GM19099 (cell line): ENCODE data around the gene TMEM175.

Experiments
- POLR2A ChIP-seq: IDR thresholded peaks from 3 replicates; pipeline ENCODE4 v1.6.1; 2011; ENCODE audit warnings: low read depth; ENCODE audit not compliant: insufficient read length; ENCODE audit errors: extremely low read depth

TMEM175 gene

GRCh38 chr4:955931-956381, 23.7 kb downstream of the TMEM175 start:
- no peak for TF ChIP-seq POLR2A

- TF ChIP-seq POLR2A: no peak
These were observed 24.4 kb downstream of the TMEM175 start for GRCh38 chr4:956531-957230.

DNA sequence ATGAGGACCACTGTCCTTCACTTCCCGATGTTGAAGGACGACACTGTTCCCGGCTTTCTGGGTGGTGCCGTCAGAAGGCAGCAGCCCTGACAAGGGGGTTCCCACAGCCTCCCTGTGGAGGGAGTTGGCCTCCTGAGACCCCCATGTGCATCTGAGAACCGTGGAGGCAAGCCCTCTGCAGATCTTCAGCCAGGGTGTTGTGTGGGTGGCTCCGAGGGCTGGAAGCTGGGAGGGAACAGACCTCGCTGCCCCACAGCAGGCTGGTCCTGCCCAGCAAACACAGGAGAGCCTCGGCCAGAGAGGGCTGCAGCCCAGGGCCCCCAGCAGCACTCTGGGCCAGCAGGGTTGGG, 24.9 kb downstream of the TMEM175 start:
- TF ChIP-seq POLR2A: no peak

DNA sequence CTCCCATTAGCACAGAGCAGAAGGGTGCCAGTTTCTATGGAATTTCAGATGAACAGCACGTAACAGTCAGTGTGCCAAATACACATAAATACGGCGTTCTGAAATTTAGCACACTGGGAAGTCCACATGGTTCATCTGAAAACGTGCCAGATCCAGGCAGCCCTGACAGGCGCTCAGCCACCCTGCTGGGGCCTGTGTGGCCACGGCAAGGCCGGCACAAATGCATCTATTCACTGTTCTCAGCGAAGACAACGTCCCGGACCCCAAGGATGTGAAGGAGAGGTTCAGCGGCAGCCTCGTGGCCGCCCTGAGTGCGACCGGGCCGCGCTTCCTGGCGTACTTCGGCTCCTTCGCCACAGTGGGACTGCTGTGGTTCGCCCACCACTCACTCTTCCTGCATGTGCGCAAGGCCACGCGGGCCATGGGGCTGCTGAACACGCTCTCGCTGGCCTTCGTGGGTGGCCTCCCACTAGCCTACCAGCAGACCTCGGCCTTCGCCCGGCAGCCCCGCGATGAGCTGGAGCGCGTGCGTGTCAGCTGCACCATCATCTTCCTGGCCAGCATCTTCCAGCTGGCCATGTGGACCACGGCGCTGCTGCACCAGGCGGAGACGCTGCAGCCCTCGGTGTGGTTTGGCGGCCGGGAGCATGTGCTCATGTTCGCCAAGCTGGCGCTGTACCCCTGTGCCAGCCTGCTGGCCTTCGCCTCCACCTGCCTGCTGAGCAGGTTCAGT, 25.5 kb downstream of the TMEM175 start:
- no peak for TF ChIP-seq POLR2A

GRCh38 chr4:958314-958665, 26.0 kb downstream of the TMEM175 start:
- no peak for TF ChIP-seq POLR2A

GRCh38 chr4:958696-959337, 26.6 kb downstream of the TMEM175 start:
- TF ChIP-seq POLR2A: no peak

- no peak for TF ChIP-seq POLR2A
These were observed 27.3 kb downstream of the TMEM175 start for GRCh38 chr4:959338-960139.

DNA sequence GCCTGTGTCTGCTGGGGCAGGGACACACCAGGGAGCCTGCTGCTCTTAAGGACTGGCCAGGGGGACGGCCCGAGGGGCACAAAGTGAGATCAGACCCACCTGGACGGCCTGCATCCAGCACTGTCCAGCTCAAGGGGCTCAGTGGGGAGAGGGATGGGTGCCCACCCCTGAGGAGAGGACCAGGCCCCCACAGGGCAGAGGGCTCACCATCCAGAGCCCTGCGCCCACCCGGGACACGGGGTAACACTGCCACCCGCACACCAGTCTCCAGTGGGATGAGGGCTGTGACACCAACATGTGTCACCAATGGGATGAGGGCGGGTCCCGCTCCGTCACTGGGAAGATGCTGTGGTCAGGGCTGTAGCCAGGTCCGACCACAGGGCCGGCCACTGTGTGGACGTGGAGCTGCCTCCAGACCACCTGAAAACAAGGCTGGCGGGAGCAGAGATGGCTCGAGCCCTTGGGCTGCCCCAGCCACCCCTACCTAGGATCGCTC, 27.9 kb downstream of the TMEM175 start:
- TF ChIP-seq POLR2A: no peak

- TF ChIP-seq POLR2A: no peak
These were observed 28.5 kb downstream of the TMEM175 start for GRCh38 chr4:960636-961350.

DNA sequence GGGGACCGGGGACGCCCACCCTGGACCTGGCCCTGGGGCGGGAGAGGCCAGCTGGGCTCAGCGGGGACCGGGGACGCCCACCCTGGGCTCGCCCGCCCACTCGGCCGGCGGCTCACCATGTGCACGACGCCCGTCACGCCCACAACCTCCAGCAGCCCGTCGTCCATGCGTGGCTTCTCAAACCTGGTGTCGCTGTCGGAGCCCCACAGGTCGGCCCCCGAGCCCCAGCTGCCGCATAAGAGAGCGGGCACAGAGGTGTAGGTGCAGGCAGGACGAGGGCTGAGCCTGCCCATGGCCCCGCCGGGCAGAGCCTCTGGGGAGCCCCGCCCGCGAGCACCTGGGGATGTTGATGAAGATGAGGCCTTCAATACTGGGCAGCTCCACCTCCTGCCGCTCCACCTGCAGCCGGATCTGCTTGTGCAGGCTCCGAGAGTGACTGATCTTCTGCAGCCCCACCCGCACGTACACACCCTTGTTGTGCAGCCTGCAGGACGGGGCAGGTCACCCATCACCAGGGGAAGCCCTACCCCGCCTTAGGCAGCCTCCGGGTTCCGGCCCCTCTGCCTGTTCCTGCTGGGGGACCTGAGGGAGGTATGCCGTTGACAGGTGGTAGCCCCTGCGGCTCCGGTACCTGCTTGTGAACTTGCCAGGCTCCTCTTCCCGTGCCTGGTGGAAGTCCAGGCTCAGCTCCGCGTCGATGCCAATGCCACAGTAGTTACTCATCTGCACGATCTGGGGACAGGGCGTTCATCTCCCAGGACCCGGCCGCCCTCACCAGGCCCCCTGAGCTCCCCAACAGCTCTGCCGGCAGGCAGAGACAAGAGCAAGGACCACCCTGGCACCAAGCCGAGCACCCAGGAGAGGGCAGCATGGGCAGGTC, 29.3 kb downstream of the TMEM175 start:
- TF ChIP-seq POLR2A: no peak

GRCh38 chr4:962231-963208, 30.3 kb downstream of the TMEM175 start:
- TF ChIP-seq POLR2A: no peak
